Subcutaneous adipose tissue (tissue), 4 donors: ENCODE results near the gene PRDM16. TPM values are rescaled to one million over a fixed set of nuclear protein-coding genes. Genes with fewer than 3 reads are reported as not detected.

Source experiments
- CTCF ChIP-seq: fragments of 450-650 bp; IDR thresholded peaks from one replicate; pipeline ENCODE4 v1.5.1; 2016; ENCODE audit warnings: low read depth, mild to moderate bottlenecking, control low read depth, antibody characterized with exemption, moderate library complexity
- total RNA-seq, 4 donors: library from RNA; depleted of rRNA; stranded (reverse); fragments of >200 nt; gene quantifications; one replicate each; pipeline ENCODE4 v1.1.0, GENCODE V29; 2016

Gene PRDM16
- total RNA-seq, 4 donors from 2014 or later = 0.82 to 1.7 (median 1.1) TPM

GRCh38 chr1:3187415-3188149 lies 118.6 kb downstream of the PRDM16 start:
- no peak for TF ChIP-seq CTCF

GRCh38 chr1:3188150-3188971 lies 119.4 kb downstream of the PRDM16 start:
- TF ChIP-seq CTCF = no peak

- no peak for TF ChIP-seq CTCF
Measured at GRCh38 chr1:3190256-3191041, 121.4 kb downstream of the PRDM16 start.

- TF ChIP-seq CTCF = no peak
Measured at GRCh38 chr1:3192361-3192760, 123.4 kb downstream of the PRDM16 start.

- no peak for TF ChIP-seq CTCF
Measured at GRCh38 chr1:3192825-3193224, 123.8 kb downstream of the PRDM16 start.

GRCh38 chr1:3193811-3194210 lies 124.8 kb downstream of the PRDM16 start:
- TF ChIP-seq CTCF = no peak
